Measurements from ENCODE around the gene SMCO2. TPM values are rescaled to one million over a fixed set of nuclear protein-coding genes. Genes with fewer than 3 reads are reported as not detected.

The SMCO2 gene
- total and polyA plus RNA-seq, 2 of the 8 experiments (the other 6 are each of a cell fraction or from before 2014, with no cell fraction given) = 0.24 to 0.80 TPM

- H3K14ac ChIP-seq (ENCODE audit: insufficient read length) = no peak overlapping the region
- H3K18ac ChIP-seq (ENCODE audit: extremely low read depth, low read length) = no peak overlapping the region
- H4K8ac ChIP-seq (ENCODE audit: extremely low read depth, insufficient read depth, low read length) = no peak overlapping the region
- H2BK120ac ChIP-seq (replicated peaks; ENCODE audit: low read depth, low read length) = no peak overlapping the region
- no peak overlapping the region for H3K23ac ChIP-seq (ENCODE audit: insufficient read length)
- H3K4me3 ChIP-seq (ENCODE audit: extremely low read depth in 1 of 4, insufficient read depth in 2 of 4, low read depth in 3 of 4, low read length in 4 of 4) = no peak overlapping the region
- H3K4me1 ChIP-seq (replicated peaks in 1 of 4; ENCODE audit: control insufficient read depth in 3 of 4, insufficient read depth in 4 of 4, low read length in 3 of 4) = peaks cover 0 to 8% (median under 1%) of the 10 kb centered on the region in 4 experiments; a peak in 2 of 7 replicates
- DNase-seq (ENCODE audit: low read depth in 1 of 2, low spot score in 2 of 2) (no peak), FAIRE-seq (no peak)
- H4K91ac ChIP-seq (replicated peaks; ENCODE audit: insufficient read length, low read length) = no peak overlapping the region
- no peak overlapping the region for H2BK5ac ChIP-seq (ENCODE audit: low read depth, low read length)
- peaks cover 0 to 3% (median under 1%) of the 10 kb centered on the region in 4 experiments; a peak in 2 of 7 replicates for H3K27me3 ChIP-seq (replicated peaks in 1 of 4; ENCODE audit: control insufficient read depth in 3 of 4, extremely low read depth in 1 of 4, insufficient read depth in 3 of 4, low read length in 3 of 4)
- no peak overlapping the region; a peak in 1 of 7 replicates for H3K9ac ChIP-seq (replicated peaks in 1 of 4; ENCODE audit: extremely low read depth in 1 of 4, low read depth in 3 of 4, low read length in 3 of 4)
- H3K9me3 ChIP-seq (ENCODE audit: insufficient read depth in 2 of 2, low read depth in 1 of 2, low read length in 1 of 2) = no peaks in the 10 kb centered on the region
- H3K4ac ChIP-seq (replicated peaks; ENCODE audit: insufficient read length, low read depth, low read length) = no peak overlapping the region
- H3K27ac ChIP-seq (ENCODE audit: low read depth, low read length) = no peak overlapping the region
- H3K79me2 ChIP-seq (ENCODE audit: control insufficient read depth in 1 of 2, insufficient read depth in 2 of 2, low read length in 2 of 2) = peaks cover 0 to 40% of the 10 kb centered on the region in 2 experiments; a peak in 3 of 4 replicates
- peaks cover 3% of the 10 kb centered on the region in 2 experiments for H4K20me1 ChIP-seq (replicated peaks in 1 of 2; ENCODE audit: control insufficient read depth in 1 of 2, insufficient read depth in 2 of 2, low read length in 2 of 2)
- no peaks in the 10 kb centered on the region for H3K36me3 ChIP-seq (ENCODE audit: control insufficient read depth in 2 of 4, insufficient read depth in 4 of 4, low read length in 3 of 4)
- no peak overlapping the region for H2AFZ ChIP-seq (ENCODE audit: low read length)
- H2AK5ac ChIP-seq (ENCODE audit: low read depth, low read length) = no peak overlapping the region; the same call in 1 of the 2 replicates
- no peaks in the 10 kb centered on the region for H3K23me2 ChIP-seq (ENCODE audit: low read depth, low read length)
- no peak overlapping the region for H4K5ac ChIP-seq (ENCODE audit: insufficient read length, low read depth, low read length)
- H2BK12ac ChIP-seq (ENCODE audit: low read depth, low read length) = no peak overlapping the region
- H3K79me1 ChIP-seq (ENCODE audit: low read depth, low read length) = no peaks in the 10 kb centered on the region; the same call in 1 of the 2 replicates
- no peak overlapping the region for H3K4me2 ChIP-seq (ENCODE audit: insufficient read depth in 1 of 2, low read depth in 2 of 2, low read length in 2 of 2)
- H2BK20ac ChIP-seq (ENCODE audit: low read length) = no peak overlapping the region
- no peak overlapping the region for H2BK15ac ChIP-seq (ENCODE audit: low read length)
- CTCF ChIA-PET (ENCODE audit: partially characterized antibody) = interaction anchor here (1.6 kb wide), 1 partner anchor 20 kb away, joined by 4 read pairs; no protein-coding TSS in a partner anchor
- H3K56ac ChIP-seq (replicated peaks; ENCODE audit: insufficient read length, low read depth, low read length) = no peak overlapping the region
- 90% methylated on average over 7 of the region's 7 CpGs; no CpG with 5 or more reads in 1 of the 2 experiments for WGBS, 2 experiments (ENCODE audit: extremely low coverage in 1 of 2, insufficient coverage in 1 of 2, insufficient read length in 1 of 2, insufficient replicate concordance in 2 of 2, low coverage in 1 of 2, low lambda C conversion rate in 2 of 2, missing lambda C conversion rate in 1 of 2)
- POLR2A ChIA-PET (ENCODE audit: partially characterized antibody) = no interaction called here
- no peak for TF ChIP-seq POU5F1 (IDR thresholded peaks at IDR 0.05; ENCODE audit: low read depth, low read length)
- no peak for TF ChIP-seq CEBPB (IDR thresholded peaks at IDR 0.05; ENCODE audit: low read depth, low read length)
- no peak for TF ChIP-seq TBP (IDR thresholded peaks at IDR 0.05; ENCODE audit: low read depth, low read length)
- no peak for TF ChIP-seq TEAD4 (IDR thresholded peaks at IDR 0.05; ENCODE audit: low read depth, low read length)
- no peak for TF ChIP-seq SIRT6 (IDR thresholded peaks at IDR 0.05; ENCODE audit: low read length)
- TF ChIP-seq CBX8 (IDR thresholded peaks at IDR 0.05; ENCODE audit: borderline replicate concordance, low read depth, low read length) = no peak
- no peak for TF ChIP-seq ATF3 (IDR thresholded peaks at IDR 0.05; ENCODE audit: insufficient read depth, low read depth, low read length)
- no peak for TF ChIP-seq POLR2AphosphoS5 (IDR thresholded peaks at IDR 0.05; ENCODE audit: low read depth, low read length)
- TF ChIP-seq CHD2 (IDR thresholded peaks at IDR 0.05; ENCODE audit: low read length) = no peak
- TF ChIP-seq RAD21 (IDR thresholded peaks at IDR 0.05 in 1 of 2, conservative IDR thresholded peaks at IDR 0.05 in 1 of 2; ENCODE audit: low read depth in 2 of 2, low read length in 2 of 2) = no peak
- no peak for TF ChIP-seq RBBP5 (IDR thresholded peaks at IDR 0.05; ENCODE audit: borderline replicate concordance, low read depth, low read length)
Measured at GRCh38 chr12:27530157-27530922, 83.8 kb downstream of the SMCO2 start.

Measured in H1 (cell line).